ENCODE measurements around the gene ULBP3.
A peak's percentile ranks its signal among the peaks of the same experiment; 100 is the strongest.

DNA sequence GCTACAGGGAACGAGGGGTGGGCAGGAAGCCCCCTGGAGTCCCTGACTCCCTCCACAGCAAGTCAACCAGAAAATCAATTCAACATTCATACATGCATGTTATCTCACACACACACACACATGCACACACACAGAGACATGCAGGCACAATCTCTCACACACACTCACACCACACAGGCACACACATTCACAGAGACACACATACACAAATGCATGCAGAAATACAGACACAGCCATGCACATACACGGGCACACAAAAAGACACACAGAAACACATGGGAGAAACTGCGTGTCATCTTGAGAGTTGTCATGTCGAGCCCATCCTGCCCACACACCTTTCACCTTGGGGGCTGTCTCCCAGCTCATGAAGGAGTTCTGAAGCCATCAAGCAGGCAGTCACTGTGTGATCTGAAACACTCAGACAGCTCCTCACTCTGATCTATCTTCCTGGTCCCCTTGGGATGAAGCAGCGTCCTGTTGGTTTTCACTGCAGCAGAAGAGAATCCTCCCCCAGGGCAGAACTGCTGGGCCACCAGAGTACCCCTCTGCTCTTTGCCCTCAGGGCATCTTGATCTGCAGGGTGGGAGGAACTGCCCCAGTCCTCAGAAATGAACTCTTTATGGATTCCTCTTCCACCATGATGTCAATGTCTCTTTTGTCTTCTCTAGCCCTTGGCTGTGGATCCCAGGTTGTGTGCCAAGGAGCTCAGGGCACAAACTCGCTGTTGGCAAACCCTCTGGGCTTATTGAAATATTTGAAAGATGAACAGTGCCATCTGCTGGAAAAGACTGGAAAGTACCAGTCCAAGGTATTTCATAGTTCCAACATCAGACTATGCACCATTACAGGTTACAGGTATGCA lies 52.4 kb downstream of the ULBP3 start:
- TF ChIP-seq, protein P1, sequence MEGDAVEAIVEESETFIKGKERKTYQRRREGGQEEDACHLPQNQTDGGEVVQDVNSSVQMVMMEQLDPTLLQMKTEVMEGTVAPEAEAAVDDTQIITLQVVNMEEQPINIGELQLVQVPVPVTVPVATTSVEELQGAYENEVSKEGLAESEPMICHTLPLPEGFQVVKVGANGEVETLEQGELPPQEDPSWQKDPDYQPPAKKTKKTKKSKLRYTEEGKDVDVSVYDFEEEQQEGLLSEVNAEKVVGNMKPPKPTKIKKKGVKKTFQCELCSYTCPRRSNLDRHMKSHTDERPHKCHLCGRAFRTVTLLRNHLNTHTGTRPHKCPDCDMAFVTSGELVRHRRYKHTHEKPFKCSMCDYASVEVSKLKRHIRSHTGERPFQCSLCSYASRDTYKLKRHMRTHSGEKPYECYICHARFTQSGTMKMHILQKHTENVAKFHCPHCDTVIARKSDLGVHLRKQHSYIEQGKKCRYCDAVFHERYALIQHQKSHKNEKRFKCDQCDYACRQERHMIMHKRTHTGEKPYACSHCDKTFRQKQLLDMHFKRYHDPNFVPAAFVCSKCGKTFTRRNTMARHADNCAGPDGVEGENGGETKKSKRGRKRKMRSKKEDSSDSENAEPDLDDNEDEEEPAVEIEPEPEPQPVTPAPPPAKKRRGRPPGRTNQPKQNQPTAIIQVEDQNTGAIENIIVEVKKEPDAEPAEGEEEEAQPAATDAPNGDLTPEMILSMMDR (IDR thresholded peaks at IDR 0.05), result peak; percentile 60 to 89 (median 84)
- no peak for TF ChIP-seq POLR2A (IDR thresholded peaks at IDR 0.05)

All from Peyer's patch (tissue), 4 donors.